Kidney (tissue), 14 donors: ENCODE data around the gene ELMOD3. TPM values are rescaled to one million over a fixed set of nuclear protein-coding genes. Genes with fewer than 3 reads are reported as not detected.

Experiments used
- DNase-seq, 5 donors: peaks; one replicate each; pipeline ENCODE4 v3.0.0-alpha.2; 2013 to 2020
- FAIRE-seq: peaks from 2 replicates; lab custom pipeline; 2012; peaks lifted over from hg19 to GRCh38; lab: Jason Lieb, UNC
- H3K27ac ChIP-seq, 2 donors: one replicate each; pipeline ENCODE4 v1.7.0; 2013; ENCODE audit warnings: low read depth in 2 of 2, low read length in 2 of 2, inconsistent platforms in 1 of 2
- H3K27me3 ChIP-seq: one replicate; pipeline ENCODE4 v1.7.1; 2013; ENCODE audit warnings: low read length, inconsistent platforms; ENCODE audit not compliant: control insufficient read depth, insufficient read depth
- H3K36me3 ChIP-seq, 3 donors: one replicate each; pipeline versions ENCODE4 v1.7.0 to v1.7.1; 2013; ENCODE audit warnings: low read length in 3 of 3, control low read depth in 1 of 3, inconsistent platforms in 1 of 3; ENCODE audit not compliant: insufficient read depth in 3 of 3, control insufficient read depth in 2 of 3
- H3K4me1 ChIP-seq, 3 donors: one replicate each; pipeline versions ENCODE4 v1.7.0 to v1.7.1; 2013; ENCODE audit warnings: low read length in 3 of 3, inconsistent platforms in 1 of 3, low read depth in 1 of 3; ENCODE audit not compliant: control insufficient read depth in 2 of 3, insufficient read depth in 2 of 3
- H3K4me3 ChIP-seq, 3 donors: one replicate each; pipeline versions ENCODE4 v1.7.0 to v1.8.1; 2013; ENCODE audit warnings: low read length in 3 of 3, control low read depth in 1 of 3, inconsistent platforms in 1 of 3
- H3K9ac ChIP-seq, 3 donors: one replicate each; pipeline versions ENCODE4 v1.7.0 to v1.7.1; 2013; ENCODE audit warnings: low read length in 3 of 3, control low read depth in 1 of 3, inconsistent platforms in 1 of 3
- H3K9me3 ChIP-seq, 3 donors: one replicate each; pipeline versions ENCODE4 v1.7.0 to v1.7.1; 2013; ENCODE audit warnings: low read length in 3 of 3, control low read depth in 1 of 3, inconsistent platforms in 1 of 3; ENCODE audit not compliant: control insufficient read depth in 2 of 3, insufficient read depth in 1 of 3
- CTCF ChIP-seq: IDR thresholded peaks from 3 replicates; pipeline ENCODE4 v1.5.1; 2012; ENCODE audit warnings: mild to moderate bottlenecking, moderate library complexity, borderline replicate concordance; ENCODE audit not compliant: insufficient read depth; ENCODE audit errors: extremely low read depth
- intact Hi-C: fragments of 100-400 bp; cut with DNase I; formaldehyde crosslinking; loops from one replicate; pipeline ENCODE4 v1.11.1; 2022
- polyA plus RNA-seq: library from polyadenylated mRNA; stranded (reverse); fragments of 350-450 nt; fragmentation: Illumina TruSeq; extraction: RNeasy Lipid Tissue Mini Kit (QIAGEN cat#74804); gene quantifications from one replicate; pipeline ENCODE4 v1.2.3, GENCODE V29; 2014; ENCODE audit warnings: low read depth, low replicate concordance; ENCODE audit not compliant: insufficient read depth
- total RNA-seq: library from RNA; stranded (reverse); fragmentation: NEBNext Ultra II Directional; extraction: Animal tissue kit (Norgen Biotek cat#: 25700); gene quantifications from one replicate; pipeline ENCODE4 v1.2.1, GENCODE V29; 2021
- donor health status: control.
- donor health status: control.
- donor health status: control.
- donor health status: control.
- donor health status: control.
- donor health status: DM: yes; HTN: yes; CAD: no.
- donor health status: Normal renal cell carcinoma (clear cell type).

Gene ELMOD3
- total and polyA plus RNA-seq, 2 donors from 2014 or later = 15.3 to 17.0 TPM

GRCh38 chr2:85430752-85431569 is 76.4 kb downstream of the ELMOD3 start:
- TF ChIP-seq CTCF = no peak
- Histone ChIP-seq H3K27me3 (no peaks in the 10 kb centered on the region), H3K4me1 (peaks cover 0 to 21% (median 19%) of the 10 kb centered on the region in 3 donors), H3K27ac (no peak overlapping the region), H3K9me3 (no peaks in the 10 kb centered on the region), H3K36me3 (no peaks in the 10 kb centered on the region), H3K9ac (no peak overlapping the region), H3K4me3 (no peak overlapping the region)
- peak; percentile 82 to 93 (median 87) for DNase-seq
- FAIRE-seq = no peak
- intact Hi-C loops = no loop called here

GRCh38 chr2:85431570-85432205 is 77.1 kb downstream of the ELMOD3 start:
- Histone ChIP-seq H3K27ac (no peak overlapping the region), H3K4me3 (no peak overlapping the region), H3K4me1 (peaks cover 0 to 26% (median 23%) of the 10 kb centered on the region in 3 donors), H3K27me3 (no peaks in the 10 kb centered on the region), H3K9ac (no peak overlapping the region), H3K9me3 (no peaks in the 10 kb centered on the region), H3K36me3 (no peaks in the 10 kb centered on the region)
- DNase-seq (no peak), FAIRE-seq (no peak)
- TF ChIP-seq CTCF = no peak
- intact Hi-C loops = no loop called here

GRCh38 chr2:85433511-85434089 is 79.0 kb downstream of the ELMOD3 start:
- no peaks in the 10 kb centered on the region for H3K36me3 ChIP-seq
- no peaks in the 10 kb centered on the region for H3K27me3 ChIP-seq
- intact Hi-C loops = no loop called here
- peak overlapping the region in 1 of 3 donors; percentile 46 for H3K9ac ChIP-seq
- peak in 4 of 5 donors; percentile 41 to 94 (median 75) for DNase-seq
- H3K27ac ChIP-seq = peak overlapping the region; percentile 24 to 67
- FAIRE-seq = no peak
- peaks cover 2 to 38% (median 35%) of the 10 kb centered on the region in 3 donors for H3K4me1 ChIP-seq
- H3K9me3 ChIP-seq = no peaks in the 10 kb centered on the region
- TF ChIP-seq CTCF = no peak
- H3K4me3 ChIP-seq = no peak overlapping the region
